Hematopoietic multipotent progenitor cell treated with erythropoietin and hydrocortisone succinate and interleukin-3 and kit ligand, for 4 days (in vitro differentiated cells): ENCODE measurements around the gene UQCC2.
A peak's percentile ranks its signal among the peaks of the same experiment; 100 is the strongest.

ENCODE experiments used
- DNase-seq: peaks from one replicate; pipeline ENCODE4 v3.0.0-alpha.2; 2015

Gene UQCC2

DNA sequence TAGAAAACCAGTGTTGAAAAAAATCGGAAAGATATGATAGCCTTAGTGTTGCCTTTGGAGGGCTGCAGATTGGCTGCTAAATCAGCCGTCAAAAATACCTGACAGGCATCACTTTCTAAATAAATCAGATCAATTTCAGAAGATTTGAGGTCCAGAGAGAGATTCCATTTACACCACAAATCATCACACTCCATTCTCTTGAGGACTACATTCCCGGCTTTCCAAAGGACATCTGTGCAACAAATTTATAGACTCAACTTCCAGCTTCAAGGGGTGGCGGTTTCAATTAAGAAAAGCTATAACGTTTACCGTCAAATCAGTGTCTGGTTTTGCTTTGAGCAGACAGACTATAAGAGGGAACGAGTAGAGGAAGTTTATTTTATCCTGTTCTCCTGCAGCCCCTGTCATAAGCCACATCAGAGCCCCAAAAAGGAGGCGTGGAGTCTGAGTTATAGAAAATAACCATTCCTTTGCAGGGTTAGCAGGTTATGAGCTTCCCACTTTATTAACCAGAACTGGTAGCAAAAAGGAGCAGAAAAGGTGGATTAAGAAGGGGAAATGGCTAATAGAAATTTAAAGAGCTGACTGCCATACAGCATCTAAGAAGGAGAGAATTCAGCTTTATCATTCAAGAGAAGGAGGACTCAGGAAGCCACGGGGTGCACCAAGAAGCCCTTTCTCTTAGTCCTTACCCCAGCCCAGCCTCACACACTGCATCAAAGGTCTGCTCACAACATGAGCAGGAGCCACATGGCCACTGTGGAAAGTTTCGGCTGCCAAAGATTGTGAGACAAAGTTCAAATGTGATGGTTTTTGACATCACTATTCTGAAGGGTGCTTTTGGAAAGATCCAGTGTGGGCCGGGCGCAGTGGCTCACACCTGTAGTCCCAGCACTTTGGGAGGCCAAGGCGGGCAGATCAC is 12.9 kb upstream of the UQCC2 start:
- no peak for DNase-seq

DNA sequence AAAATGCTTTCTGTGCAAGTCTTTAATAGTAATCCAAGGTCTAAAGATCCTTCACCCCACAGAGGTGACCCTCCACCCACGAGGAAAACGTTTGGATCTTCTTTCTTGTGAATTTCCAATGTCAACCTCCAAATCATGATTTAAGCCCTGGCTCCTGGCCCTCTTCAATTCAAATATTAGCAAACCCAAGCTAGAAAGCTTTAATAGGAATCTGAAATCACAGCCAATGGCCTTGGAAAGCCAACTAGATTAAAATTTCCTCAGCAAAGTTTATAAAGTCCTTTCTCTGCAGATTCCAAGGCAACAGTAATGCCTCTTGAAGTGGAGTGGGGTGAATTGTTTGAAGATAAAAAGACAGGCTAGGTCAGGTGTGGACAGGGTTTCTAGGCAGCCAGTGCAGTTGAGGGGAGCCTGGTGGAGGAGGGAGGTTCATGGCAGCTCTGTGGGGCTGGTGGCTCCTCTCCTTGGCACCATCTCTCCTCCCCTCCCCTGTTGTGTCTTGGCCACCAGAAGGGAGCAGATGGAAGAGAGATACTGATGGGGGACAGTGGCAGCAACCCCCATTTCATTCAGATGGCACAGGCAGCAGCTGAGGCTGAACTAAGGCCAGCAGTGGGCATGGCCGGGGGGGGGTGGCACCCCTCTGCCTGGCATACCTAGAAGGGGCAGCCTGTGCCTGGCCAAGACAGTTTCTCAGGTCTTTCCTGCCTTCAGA is 12.0 kb upstream of the UQCC2 start:
- DNase-seq = no peak

DNA sequence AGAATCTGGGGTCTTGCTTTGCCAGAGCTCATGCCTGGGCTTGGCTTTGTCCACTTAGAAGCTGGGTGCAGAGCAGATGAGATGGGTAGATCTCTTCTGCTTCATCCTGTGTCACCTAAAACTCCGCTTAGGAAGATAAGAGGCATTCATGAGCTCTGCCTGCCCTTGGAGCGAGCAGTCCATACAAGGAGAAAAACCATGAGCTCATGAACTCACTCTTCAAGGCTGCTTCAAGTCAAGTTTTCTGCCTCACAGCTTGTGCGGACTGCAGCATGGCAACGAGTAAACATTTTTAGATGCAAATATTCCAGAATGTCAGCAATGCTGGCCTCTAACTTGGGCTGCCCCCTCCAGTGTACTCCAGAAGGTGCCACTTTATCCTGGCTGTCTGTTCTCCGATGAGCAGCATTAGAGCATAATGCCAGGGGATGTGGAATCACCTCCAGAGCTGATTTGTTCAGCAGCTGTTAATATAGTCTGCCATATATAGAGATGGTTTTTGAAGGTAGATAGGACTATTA is 10.7 kb upstream of the UQCC2 start:
- DNase-seq = no peak

GRCh38 chr6:33721508-33721907 is 10.0 kb upstream of the UQCC2 start:
- no peak for DNase-seq

- no peak for DNase-seq
These were observed 9.5 kb upstream of the UQCC2 start for GRCh38 chr6:33720998-33721397.

- DNase-seq = no peak
These were observed 8.0 kb upstream of the UQCC2 start for GRCh38 chr6:33719326-33719987.

DNA sequence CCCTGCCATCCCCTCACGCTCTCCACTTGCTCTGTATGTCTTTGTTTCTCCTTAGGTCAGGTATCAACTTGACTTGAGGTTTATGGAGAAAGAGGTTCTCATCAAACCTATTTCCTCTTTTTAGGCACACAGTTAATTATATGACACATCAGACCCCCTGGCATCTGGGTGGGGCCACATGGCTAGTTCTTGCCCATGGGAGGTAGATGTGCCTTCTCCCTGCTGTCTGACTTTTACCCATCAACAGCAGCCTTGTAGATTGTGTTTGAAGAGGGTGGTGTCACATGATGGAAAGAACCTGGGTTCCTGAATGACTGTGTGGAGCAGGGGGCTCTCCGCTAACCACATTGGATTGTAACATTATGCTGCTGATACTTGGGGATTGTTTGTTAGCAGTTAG is 7.2 kb upstream of the UQCC2 start:
- DNase-seq = peak; percentile 24

DNA sequence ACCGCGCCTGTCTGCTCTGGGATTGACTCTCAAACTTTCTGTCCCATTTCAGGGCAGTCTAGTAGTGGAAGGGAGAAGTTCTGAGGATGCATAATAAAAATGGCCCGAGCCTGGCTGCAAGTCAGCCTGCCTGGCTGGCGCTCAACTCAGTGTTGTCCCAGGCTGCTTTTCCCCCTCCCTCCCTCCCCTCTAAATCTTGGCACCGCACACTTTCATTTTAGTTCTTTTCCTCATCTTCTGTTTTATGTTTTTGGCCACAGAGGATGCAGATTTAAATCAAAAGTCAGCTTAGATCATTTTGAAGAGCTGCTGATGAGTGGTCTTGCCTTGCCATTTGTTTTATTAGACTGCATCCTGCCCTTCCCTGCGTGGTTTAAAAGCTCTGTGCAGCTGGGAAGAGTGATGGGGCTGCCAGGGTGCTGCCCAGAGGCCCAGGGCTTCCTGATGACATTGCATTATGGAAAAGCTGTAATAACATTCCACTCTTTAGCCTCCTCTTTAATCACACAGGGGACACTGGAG is 6.5 kb upstream of the UQCC2 start:
- no peak for DNase-seq

DNA sequence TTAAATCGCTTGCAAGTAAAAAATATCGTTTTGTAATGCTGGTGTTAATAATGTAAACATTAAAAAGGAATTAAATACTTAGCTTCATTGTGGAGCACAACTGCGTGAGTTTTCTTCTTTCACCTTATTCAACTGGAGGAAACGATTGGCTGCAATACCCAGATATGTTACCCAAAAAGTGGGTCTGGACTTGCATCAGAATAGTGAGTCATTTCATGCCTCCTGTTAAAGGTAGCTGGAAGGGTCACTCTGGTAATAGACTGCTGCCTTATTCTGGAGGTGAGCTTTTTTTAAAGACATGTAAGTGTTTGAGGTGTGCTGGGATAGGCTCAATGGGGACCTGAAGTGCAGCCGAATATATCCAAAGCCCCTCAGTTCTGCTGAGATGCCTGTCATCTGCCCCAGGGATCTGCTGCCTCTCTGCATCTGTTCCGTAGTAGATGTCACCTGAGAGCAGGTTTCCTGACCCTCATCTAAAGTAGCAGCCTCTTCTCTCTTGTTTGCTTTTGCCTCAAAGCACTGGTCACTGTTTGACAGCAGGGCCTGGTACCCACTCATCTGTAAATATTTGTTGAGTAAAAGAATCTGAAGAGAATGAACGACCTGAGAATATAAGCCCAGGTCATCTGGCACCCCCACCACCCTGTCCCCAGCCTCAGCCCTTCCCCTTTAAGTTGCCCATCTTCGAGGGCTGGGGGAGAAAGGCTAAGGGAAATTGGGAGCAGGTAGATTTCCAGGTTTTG is 5.6 kb upstream of the UQCC2 start:
- DNase-seq = no peak

DNA sequence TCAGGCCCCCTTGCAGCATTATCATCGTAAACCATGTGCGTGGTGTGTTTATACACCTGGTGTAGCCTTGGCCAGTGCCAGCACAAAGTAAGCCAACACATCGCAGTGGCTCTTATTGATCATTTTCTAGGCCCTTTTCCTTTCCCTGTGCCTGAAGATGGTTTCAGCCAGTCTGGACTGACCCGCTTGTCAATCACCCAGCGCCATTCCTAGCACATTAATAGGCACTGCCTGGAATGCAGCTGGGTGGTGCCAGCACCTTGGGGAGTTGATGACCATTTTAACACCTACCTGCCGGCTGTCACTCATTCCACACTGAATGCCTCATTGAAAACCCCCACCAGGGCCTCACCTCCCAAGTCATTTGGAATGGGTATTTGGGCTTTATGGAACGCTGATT is 4.9 kb upstream of the UQCC2 start:
- DNase-seq = no peak

DNA sequence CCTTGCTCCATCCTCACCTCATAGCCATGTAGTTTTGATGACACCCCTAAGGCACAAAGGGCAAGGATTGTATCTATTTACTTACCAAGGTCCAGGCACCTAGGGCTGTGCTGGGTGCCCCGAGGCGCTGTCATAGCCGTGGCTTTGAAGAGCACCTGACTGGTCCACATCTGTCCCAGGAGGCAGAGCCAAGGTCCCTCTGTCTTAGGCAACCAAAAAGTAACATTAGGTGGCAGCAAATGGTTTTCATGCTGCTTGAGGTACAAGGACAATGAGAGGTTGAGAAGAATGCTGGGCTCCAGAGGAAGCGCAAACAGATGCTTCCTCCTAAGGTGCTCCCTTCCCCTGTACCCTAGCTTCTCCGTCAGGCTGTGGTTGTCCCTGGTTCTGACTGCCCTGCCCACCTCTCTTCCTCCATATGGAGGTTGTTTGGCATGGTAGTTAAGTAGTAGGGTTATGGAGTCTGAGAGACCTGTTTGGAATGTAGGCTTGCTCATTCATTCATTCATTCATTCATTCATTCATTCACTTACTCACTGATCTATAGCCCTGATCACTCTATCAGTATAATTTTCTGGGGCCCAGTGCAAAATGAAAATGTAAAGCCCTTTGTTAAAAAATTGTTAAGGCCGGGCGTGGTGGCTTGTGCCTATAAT is 3.0 kb upstream of the UQCC2 start:
- DNase-seq = peak; percentile 58

GRCh38 chr6:33713786-33714185 is 2.3 kb upstream of the UQCC2 start:
- no peak for DNase-seq

DNA sequence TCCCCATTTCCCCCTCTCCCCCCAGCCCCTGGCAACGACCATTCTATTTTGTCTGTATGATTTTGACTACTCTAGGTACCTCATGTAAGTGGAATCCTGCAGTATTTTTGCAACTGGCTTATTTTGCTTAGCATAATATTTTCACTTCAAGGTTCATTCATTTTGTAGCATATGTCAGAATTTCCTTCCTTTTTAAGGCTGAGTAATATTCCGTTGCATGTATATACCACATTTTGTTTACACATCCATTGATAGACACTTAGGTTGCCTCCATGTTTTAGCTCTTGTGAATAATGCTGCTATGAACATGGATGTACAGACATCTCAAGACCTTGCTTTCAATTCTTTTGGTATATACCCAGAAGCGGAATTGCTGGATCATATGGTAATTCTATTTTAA is 1.4 kb upstream of the UQCC2 start:
- DNase-seq = no peak

DNA sequence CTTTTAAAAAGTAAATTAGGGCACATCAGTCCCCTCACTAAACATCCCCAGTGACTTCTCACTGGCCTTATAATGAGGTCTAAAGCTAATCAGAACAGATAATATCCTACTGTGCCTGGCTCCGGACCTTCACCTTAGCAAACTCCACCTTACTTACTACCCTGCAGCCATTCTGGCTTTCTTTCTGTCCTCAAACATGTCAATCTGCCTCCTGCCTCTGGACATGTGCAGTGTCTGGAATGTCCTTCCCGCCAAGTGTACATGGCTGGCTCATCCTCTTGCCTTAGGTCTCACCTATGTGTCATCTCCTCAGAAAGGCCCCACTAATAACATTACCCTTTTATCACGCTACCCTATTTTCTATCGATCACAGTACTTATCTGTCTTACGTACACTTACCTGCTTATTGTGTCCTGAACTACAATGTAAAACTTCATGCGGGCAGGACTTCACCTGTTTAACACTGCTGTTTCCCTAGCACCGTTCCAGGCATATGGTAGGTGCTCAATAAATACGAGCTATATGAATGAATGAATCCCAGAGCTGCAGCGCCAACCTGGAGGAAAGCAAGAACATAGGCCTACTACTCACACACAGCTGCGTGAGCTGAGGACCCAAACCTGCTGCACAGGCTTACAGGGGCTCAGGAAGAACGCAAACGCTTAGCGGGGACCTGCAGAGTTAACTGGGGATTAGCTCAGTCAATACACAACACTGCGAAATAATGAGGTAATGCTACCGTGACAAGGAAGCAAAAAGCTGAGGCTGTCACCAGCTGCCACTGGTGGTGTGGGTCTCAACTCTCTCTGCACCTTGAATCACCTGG is 991 bp downstream of the UQCC2 start:
- peak; percentile 35 for DNase-seq

DNA sequence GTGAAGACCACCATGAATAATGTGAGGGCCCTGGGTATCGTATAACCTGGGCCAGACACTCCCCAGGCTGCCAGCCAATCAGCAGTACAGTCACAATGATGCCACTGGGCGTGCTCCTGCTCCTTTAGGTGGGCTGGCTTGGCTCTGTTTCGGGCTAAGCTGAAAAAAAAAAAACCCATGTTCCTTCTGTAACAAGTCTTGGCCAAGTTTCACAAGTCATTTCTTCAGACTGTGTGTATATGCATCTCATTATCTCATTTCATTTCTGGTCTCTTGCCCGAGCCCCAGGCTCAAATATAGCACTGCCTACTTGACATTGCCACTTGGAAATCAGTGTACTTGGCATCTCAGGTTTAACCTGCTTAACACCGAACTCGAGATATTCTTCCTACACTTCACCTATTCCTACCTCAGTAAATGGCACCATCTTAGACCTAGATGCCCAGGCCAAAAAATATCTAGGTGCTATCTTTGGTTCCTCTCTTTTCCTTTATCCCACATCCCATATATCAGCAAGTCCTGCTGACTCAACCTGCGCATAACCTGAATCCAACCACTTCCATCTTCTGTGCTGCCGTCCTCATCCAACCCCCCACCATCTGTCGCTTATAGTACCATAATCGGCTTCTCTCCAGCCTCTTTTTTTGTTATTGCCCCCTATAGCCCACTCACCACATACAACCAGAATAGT is 1.8 kb downstream of the UQCC2 start:
- DNase-seq = no peak

DNA sequence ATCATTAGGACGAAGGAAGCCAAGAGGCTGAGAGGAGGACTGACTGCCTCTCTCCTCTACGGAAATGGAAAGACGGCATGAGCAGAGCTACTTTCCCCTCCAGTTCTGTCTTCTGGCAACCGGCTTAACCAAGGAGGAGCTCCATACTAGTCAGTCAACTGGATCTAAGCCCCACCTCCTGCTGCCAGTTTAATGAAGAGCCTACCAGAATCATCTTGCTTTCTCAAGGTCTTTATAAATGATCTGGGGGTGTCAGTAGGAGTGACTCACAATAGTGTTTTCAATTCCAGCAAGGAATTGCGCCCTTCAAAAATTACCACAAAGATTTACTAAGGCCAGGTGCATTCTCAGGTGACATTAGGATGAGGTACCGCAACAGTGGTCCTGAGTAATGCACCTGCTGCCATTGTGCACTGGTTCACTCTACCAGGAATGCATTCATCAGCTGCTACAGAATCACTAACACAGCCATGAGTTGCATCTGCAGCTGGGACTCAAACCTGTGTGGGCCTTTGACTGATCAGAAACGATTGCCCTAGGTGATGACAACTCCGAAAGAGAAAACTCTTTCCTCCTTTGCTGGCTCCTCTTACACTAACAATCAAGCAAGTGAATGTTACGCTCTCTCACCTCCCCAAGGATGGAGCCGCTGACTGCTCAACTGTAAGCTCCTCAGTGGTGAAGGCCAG is 2.8 kb downstream of the UQCC2 start:
- DNase-seq = no peak

GRCh38 chr6:33707771-33708170 is 3.7 kb downstream of the UQCC2 start:
- DNase-seq = no peak

DNA sequence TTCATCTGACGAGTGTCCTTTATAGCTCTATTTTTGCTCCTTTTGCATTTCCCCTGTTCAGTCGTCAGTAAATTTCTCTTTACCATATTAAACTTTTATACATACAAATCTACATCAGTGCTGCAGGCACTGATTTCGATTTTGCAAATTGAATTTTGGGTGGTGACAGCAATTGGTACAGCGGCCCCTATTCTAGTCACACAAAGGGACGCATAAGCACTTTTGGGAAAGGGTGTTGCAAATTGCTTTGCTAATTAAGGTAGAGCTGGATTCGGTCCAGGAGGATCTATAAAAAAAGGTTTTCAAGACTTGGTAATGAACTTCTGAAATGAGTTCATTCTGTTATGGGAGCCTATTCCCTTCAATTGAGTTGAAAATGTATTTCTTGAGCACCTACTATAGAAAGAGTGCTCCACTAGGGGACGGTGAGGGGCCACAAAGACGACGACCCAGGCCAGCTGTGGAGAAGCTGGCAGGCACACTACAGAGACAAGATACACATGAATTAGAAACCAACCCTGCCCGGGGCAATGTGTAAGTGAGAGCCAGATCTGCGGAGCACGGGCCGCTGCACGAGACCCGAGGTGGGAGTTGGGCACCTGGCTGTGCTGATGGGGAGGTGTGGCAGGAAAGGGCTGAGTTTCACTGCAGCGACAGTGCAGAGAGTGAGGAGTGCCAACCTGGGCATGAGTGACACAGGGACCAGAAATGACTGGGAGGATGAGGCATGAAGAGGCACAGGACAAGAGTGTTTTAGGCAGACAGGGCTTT is 5.4 kb downstream of the UQCC2 start:
- DNase-seq = no peak
